Choroid plexus epithelial cell (primary cell): ENCODE results near the gene KCNC1.
A peak's percentile ranks its signal among the peaks of the same experiment; 100 is the strongest.

ENCODE experiments used
- DNase-seq: peaks from one replicate; pipeline ENCODE4 v3.0.0-alpha.2; 2010; ENCODE audit warnings: low read depth
- H3K4me3 ChIP-seq: 2 replicates; pipeline ENCODE4 v1.5.1; 2011; ENCODE audit warnings: low read depth, mild to moderate bottlenecking, control low read depth, low read length, moderate library complexity
- TF ChIP-seq, protein P1 (sequence below): conservative IDR thresholded peaks from 2 replicates; pipeline ENCODE4 v1.5.1; 2011; ENCODE audit warnings: low read depth, mild to moderate bottlenecking, control low read depth, inconsistent platforms, low read length, moderate library complexity

The KCNC1 gene

DNA sequence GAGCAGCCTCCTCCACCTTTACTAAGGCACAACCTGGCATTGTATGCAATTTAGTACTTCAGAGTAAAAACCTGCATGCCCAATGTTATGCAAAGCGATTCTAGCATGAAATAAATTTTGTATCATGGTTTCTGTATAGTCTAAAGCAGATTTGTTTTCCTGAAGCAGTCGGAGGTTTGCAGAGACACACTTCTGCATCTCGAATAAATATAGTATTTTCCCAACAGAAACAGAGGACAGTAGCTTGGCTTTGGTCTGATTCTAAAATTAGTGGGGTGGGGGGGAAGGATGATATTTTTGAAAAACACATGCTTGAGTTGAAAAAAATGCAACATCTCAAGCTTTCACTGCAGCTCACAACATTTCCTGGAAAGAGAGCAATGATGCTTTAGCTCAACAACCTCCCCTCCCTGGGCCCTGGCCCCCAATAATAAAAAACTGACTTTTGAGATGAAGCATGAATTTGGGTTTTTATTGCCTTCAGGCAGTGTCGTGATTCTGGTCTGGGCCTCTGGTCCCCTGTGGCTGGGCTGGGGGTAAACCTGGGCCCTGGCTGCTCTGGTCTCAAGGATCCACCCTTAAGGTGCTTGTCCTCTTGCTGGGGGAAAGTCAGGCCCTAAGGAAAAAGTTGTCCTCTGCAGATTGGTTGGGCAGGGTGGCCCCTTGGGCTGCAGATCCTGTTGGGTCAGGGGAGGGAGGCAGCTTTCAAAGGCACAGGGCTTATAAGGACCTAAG lies 48.2 kb downstream of the KCNC1 start:
- no peak overlapping the region for H3K4me3 ChIP-seq
- no peak for DNase-seq
- TF ChIP-seq, protein P1, sequence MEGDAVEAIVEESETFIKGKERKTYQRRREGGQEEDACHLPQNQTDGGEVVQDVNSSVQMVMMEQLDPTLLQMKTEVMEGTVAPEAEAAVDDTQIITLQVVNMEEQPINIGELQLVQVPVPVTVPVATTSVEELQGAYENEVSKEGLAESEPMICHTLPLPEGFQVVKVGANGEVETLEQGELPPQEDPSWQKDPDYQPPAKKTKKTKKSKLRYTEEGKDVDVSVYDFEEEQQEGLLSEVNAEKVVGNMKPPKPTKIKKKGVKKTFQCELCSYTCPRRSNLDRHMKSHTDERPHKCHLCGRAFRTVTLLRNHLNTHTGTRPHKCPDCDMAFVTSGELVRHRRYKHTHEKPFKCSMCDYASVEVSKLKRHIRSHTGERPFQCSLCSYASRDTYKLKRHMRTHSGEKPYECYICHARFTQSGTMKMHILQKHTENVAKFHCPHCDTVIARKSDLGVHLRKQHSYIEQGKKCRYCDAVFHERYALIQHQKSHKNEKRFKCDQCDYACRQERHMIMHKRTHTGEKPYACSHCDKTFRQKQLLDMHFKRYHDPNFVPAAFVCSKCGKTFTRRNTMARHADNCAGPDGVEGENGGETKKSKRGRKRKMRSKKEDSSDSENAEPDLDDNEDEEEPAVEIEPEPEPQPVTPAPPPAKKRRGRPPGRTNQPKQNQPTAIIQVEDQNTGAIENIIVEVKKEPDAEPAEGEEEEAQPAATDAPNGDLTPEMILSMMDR, result no peak

DNA sequence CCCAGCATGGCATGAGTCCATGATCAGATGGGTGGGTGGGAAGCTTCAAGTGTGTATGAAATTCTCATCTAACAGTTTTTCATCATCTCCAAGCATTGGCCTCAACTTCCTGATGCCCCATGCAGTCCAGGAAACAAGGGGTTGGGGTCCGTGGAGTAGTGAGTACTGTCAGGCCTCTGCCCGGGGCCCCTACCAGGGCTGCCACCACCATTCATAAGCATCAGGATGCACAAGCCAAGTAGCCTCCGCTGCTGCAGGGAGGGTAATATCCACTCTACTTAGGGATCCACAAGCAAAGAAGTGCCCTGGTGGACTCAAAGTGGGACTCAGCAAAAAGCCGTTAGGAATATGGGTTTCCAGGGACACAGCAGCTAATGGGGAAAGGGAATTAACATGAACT lies 49.3 kb downstream of the KCNC1 start:
- no peak for DNase-seq
- H3K4me3 ChIP-seq, result no peak overlapping the region
- TF ChIP-seq, protein P1, result no peak

DNA sequence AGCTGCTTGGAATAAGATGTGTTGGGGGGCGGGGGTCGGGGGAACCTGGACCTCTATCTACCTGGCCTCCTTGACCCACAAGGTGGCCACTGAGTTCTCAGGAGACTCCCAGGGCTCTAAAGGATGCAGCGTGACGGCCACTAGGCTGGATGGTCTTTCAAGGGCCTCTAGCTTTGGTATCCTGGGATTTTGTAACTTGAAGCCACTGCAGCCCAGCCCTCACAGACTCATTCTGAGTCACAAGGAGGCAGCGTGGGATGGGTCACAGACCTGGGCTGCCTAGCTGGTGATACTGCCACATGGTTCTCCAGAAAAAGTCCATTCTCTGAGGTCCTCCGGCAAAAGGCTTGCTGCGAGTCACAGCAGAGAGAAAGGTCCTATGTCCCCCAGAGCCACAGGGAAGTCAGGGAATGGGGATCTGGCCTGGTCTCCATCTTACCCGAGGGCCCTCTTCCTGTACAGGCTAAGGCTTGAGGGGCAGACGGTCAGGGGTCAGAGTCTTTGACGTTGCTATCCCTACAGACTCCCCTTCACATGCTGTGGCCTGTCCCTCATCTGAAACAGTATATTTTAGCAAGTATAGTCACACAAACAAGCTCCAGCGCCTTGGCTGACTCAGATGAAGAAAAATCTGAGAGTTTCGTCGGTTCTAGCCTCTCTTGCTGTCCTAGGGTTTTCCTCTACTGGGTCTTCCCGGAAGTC lies 52.4 kb downstream of the KCNC1 start:
- DNase-seq, result peak; percentile 86
- TF ChIP-seq, protein P1, result no peak
- no peak overlapping the region for H3K4me3 ChIP-seq

DNA sequence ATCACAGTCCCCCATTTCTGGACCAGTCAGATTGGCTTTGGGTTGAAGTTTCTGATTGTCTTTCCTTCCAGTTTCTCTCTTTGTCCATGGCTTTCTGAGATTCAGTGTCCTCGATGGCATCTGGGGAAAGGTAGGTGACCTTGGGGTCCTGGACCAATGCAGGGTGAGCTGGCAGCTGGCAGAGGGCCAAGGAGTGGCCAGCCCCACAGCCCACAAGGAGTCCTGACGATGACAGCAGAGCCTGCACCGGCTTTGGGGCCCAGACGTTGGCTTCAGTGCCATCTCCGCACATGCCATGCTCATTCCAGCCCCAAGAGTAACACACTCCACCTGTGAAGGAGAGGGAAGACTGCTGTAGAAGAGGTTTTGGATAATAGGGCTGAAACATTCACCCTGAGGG lies 53.5 kb downstream of the KCNC1 start:
- H3K4me3 ChIP-seq, result no peak overlapping the region
- no peak for DNase-seq
- TF ChIP-seq, protein P1, result no peak

DNA sequence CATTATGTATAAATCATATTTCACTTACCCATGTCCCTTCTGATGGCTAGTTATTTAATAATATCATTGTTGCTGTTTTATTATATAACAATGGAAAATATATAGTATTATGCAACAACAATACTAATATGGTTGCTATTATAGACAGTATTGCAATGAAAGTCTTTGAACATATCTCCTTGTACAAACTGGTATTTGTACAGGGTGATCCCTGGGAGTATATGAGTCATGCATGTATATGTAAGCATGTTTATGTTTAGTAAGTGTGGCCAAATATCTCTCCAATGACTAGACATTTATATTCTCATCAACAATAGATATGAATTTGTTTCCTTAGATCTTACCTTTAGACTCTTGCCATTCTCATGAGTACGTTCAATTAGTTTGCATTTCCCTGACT lies 55.9 kb downstream of the KCNC1 start:
- peak; percentile 84 for DNase-seq
- no peak overlapping the region for H3K4me3 ChIP-seq

DNA sequence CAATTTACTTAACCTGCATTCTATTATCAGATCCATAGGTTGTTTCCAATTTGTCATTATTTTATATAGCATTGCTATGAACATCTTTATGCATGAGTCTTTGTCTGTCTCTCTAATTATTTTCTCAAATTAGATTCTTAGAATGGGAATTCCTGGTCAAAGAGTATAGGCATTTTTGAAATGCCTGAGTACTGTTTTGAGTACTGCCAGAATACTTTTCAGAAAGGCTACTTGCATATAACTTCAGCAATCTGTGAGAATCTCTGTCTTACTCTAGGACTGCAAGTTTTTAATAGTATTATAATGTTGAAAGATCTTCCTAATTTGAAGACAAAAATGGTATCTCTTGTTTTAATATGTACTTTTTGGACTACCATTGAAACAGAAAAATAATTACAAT lies 56.6 kb downstream of the KCNC1 start:
- H3K4me3 ChIP-seq, result no peak overlapping the region
- TF ChIP-seq, protein P1, result no peak
- DNase-seq, result peak; percentile 52

More for the DNA sequence above, 55.9 kb downstream of the KCNC1 start:
- TF ChIP-seq, protein P1, result no peak
